ENCODE results near the gene EVX2. TPM values are rescaled to one million over a fixed set of nuclear protein-coding genes. Genes with fewer than 3 reads are reported as not detected.

The EVX2 gene
- total RNA-seq, 1 donor from 2014 or later = not detected

DNA sequence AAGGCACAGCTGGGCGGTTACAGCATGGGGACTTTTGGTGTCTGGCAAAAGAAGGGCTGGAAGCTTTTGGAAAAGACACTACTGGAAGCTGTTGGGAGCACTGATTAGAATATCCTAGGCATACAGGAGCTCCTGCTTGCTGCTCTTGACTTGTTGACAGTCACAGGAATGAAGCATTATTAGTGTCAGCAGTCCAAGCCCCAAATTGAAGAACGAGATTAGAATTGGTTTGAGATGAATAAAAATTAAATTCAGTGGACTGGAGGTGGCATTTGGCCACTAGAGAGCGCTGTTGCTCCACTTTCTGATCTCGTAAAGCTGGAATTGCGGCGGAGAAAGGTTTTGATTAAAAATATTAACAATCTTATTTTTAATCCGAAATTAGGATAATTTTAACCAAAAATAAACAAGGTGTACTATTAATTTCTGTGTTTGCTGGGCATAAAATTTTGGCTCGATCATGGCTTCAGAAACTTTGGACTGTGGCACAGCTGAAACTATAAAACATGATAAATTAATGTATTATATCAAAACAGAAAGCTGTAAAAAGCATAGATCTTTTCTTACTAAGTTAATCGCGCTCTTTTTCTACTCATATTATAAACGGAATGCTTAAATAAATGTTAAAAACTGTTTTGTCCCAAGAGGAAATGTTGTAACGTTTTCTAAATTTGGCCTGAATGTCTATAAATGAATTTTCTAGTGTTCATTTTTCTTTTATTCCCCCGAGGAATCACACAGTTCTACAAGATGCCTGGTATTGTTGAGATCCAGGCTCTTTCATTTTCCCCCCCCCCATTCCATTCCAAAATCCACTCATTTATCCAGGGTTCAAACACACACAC is 43.4 kb upstream of the EVX2 start:
- Histone ChIP-seq H3K79me2 (ENCODE audit: insufficient read depth, low read length) (no peaks in the 10 kb centered on the region), H3K9ac (ENCODE audit: low read length) (no peak overlapping the region), H2AFZ (ENCODE audit: low read depth, low read length) (no peak overlapping the region)

DNA sequence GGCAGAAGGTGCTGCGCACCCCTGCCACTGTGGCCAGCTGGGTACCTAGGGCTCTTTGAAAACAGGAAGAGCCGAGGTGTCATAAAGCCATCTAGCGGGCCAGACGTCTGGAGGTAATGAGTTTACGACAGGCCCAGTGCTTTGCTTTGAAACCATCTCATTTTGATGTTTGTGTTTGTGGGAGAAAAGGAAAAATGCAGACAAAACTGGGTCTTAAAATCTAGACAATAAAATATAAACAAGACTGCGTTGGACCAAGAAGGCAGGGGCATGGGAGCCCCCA is 42.0 kb upstream of the EVX2 start:
- Histone ChIP-seq H3K4me1 (ENCODE audit: insufficient read depth, low read length) (peaks cover 8% of the 10 kb centered on the region), H3K4me2 (ENCODE audit: low read length) (no peak overlapping the region), H3K36me3 (ENCODE audit: insufficient read depth, low read length) (no peaks in the 10 kb centered on the region), H4K20me1 (ENCODE audit: insufficient read depth, low read length) (no peaks in the 10 kb centered on the region), H3K27ac (ENCODE audit: low read depth, low read length) (no peak overlapping the region), H2AFZ (ENCODE audit: low read depth, low read length) (no peak overlapping the region), H3K79me2 (ENCODE audit: insufficient read depth, low read length) (no peaks in the 10 kb centered on the region), H3K9me3 (ENCODE audit: insufficient read depth, low read depth, low read length) (no peaks in the 10 kb centered on the region), H3K27me3 (ENCODE audit: insufficient read depth, low read length) (peaks cover 91% of the 10 kb centered on the region), H3K4me3 (ENCODE audit: insufficient read depth, low read depth, low read length) (no peak overlapping the region), H3K9ac (ENCODE audit: low read length) (no peak overlapping the region)
- H3K4me3 Mint-ChIP-seq (ENCODE audit: unreplicated experiment) = no peak overlapping the region
- peaks cover 3% of the 10 kb centered on the region for H3K4me1 Mint-ChIP-seq (ENCODE audit: low read depth, unreplicated experiment)
- TF ChIP-seq CTCF (IDR thresholded peaks at IDR 0.05; ENCODE audit: insufficient read depth, low read depth, low read length) (no peak), EZH2 (IDR thresholded peaks at IDR 0.05; ENCODE audit: insufficient read depth, low read length) (no peak)
- no peaks in the 10 kb centered on the region for H3K36me3 Mint-ChIP-seq (ENCODE audit: low read depth, unreplicated experiment)
- FAIRE-seq = no peak
- no peak overlapping the region for H3K27ac Mint-ChIP-seq (ENCODE audit: unreplicated experiment)
- H3K9me3 Mint-ChIP-seq (ENCODE audit: unreplicated experiment) = peaks cover 17% of the 10 kb centered on the region
- H3K27me3 Mint-ChIP-seq (ENCODE audit: low read depth, unreplicated experiment) = peaks cover 65% of the 10 kb centered on the region
- DNase-seq (ENCODE audit: low read depth) = no peak

More for the DNA sequence above, 43.4 kb upstream of the EVX2 start:
- Mint-ChIP-seq H3K4me3 (ENCODE audit: unreplicated experiment) (no peak overlapping the region), H3K27me3 (ENCODE audit: low read depth, unreplicated experiment) (peaks cover 72% of the 10 kb centered on the region), H3K4me1 (ENCODE audit: low read depth, unreplicated experiment) (peaks cover 3% of the 10 kb centered on the region), H3K27ac (ENCODE audit: unreplicated experiment) (no peak overlapping the region), H3K9me3 (ENCODE audit: unreplicated experiment) (peaks cover 16% of the 10 kb centered on the region), H3K36me3 (ENCODE audit: low read depth, unreplicated experiment) (no peaks in the 10 kb centered on the region)
- peaks cover 91% of the 10 kb centered on the region for H3K27me3 ChIP-seq (ENCODE audit: insufficient read depth, low read length)
- no peak overlapping the region for H3K4me3 ChIP-seq (ENCODE audit: insufficient read depth, low read depth, low read length)
- H3K4me1 ChIP-seq (ENCODE audit: insufficient read depth, low read length) = peaks cover 8% of the 10 kb centered on the region
- no peaks in the 10 kb centered on the region for H4K20me1 ChIP-seq (ENCODE audit: insufficient read depth, low read length)
- H3K36me3 ChIP-seq (ENCODE audit: insufficient read depth, low read length) = no peaks in the 10 kb centered on the region
- no peak overlapping the region for H3K27ac ChIP-seq (ENCODE audit: low read depth, low read length)
- TF ChIP-seq EZH2 (IDR thresholded peaks at IDR 0.05; ENCODE audit: insufficient read depth, low read length) = no peak
- peak; percentile 92 for TF ChIP-seq CTCF (IDR thresholded peaks at IDR 0.05; ENCODE audit: insufficient read depth, low read depth, low read length)
- DNase-seq (ENCODE audit: low read depth) (no peak), FAIRE-seq (peak; percentile 45)
- no peak overlapping the region for H3K4me2 ChIP-seq (ENCODE audit: low read length)
- no peaks in the 10 kb centered on the region for H3K9me3 ChIP-seq (ENCODE audit: insufficient read depth, low read depth, low read length)
